ENCODE results near the gene DIP2B. TPM values are rescaled to one million over a fixed set of nuclear protein-coding genes. Genes with fewer than 3 reads are reported as not detected.
"Not testable (repeated sequence)": the region's sequence is repeated elsewhere in the genome, so short reads cannot be mapped to it uniquely, and the experiment has no call there.

Gene DIP2B
- total RNA-seq, 1 donor from 2014 or later = 37.1 TPM

DNA sequence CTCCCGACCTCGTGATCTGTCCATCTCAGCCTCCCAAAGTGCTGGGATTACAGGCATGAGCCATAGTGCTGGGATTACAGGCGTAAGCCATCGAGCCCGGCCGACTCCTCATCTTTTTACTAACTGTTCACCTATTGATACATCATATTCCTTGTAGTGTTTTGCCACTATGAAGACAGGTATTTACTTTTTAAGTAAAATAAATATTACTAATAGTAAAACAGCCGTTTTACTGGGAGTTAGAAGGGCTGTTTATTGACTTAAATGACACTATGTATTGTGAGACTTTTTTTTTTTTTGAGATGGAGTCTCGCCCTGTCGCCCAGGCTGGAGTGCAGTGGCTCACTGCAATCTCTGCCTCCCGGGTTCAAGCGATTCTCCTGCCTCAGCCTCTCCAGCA lies 51.5 kb downstream of the DIP2B start:
- Histone ChIP-seq H3K79me2 (ENCODE audit: low read depth) (peaks cover 56% of the 10 kb centered on the region), H3K4me2 (no peak overlapping the region), H3K9ac (no peak overlapping the region), H3K27me3 (no peaks in the 10 kb centered on the region), H3K36me3 (no peaks in the 10 kb centered on the region), H3K4me3 (no peak overlapping the region), H3K4me1 (no peaks in the 10 kb centered on the region), H3F3A (ENCODE audit: low read depth) (no peaks in the 10 kb centered on the region), H2AFZ (replicated peaks) (no peak overlapping the region), H3K27ac (no peak overlapping the region), H3K9me3 (ENCODE audit: low read depth) (no peaks in the 10 kb centered on the region), H4K20me1 (ENCODE audit: low read depth) (no peaks in the 10 kb centered on the region)
- Mint-ChIP-seq H3K27me3 (ENCODE audit: insufficient read depth, low read depth) (no peaks in the 10 kb centered on the region), H3K9me3 (peaks cover 4% of the 10 kb centered on the region), H3K36me3 (peaks cover 9% of the 10 kb centered on the region), H3K4me1 (no peaks in the 10 kb centered on the region), H3K4me3 (no peak overlapping the region), H3K27ac (no peak overlapping the region)
- TF ChIP-seq EZH2phosphoT487 (IDR thresholded peaks at IDR 0.05) = no peak
- TF ChIP-seq EZH2 (IDR thresholded peaks at IDR 0.05) = no peak
- TF ChIP-seq, protein P1, sequence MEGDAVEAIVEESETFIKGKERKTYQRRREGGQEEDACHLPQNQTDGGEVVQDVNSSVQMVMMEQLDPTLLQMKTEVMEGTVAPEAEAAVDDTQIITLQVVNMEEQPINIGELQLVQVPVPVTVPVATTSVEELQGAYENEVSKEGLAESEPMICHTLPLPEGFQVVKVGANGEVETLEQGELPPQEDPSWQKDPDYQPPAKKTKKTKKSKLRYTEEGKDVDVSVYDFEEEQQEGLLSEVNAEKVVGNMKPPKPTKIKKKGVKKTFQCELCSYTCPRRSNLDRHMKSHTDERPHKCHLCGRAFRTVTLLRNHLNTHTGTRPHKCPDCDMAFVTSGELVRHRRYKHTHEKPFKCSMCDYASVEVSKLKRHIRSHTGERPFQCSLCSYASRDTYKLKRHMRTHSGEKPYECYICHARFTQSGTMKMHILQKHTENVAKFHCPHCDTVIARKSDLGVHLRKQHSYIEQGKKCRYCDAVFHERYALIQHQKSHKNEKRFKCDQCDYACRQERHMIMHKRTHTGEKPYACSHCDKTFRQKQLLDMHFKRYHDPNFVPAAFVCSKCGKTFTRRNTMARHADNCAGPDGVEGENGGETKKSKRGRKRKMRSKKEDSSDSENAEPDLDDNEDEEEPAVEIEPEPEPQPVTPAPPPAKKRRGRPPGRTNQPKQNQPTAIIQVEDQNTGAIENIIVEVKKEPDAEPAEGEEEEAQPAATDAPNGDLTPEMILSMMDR (IDR thresholded peaks at IDR 0.05) = no peak
- DNase-seq (ENCODE audit: low spot score) = no peak

DNA sequence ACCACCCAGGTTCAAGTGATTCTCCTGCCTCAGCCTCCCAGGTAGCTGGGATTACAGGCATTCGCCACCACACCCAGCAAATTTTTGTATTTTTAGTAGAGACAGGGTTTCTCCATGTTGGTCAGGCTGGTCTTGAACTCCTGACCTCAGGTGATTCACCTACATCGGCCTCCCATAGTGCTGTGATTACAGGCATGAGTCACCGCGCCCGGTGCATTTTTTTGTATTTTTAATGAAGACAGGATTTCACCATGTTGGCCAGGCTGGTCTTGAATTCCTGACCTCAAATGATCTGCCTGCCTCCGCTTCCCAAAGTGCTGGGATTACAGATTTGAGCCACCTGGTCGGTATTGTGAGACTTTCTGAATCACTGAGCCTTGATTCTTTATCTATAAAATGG lies 52.0 kb downstream of the DIP2B start:
- not testable (repeated sequence) for H3K4me3 ChIP-seq; H3K9ac ChIP-seq; H3K9me3 Mint-ChIP-seq; DNase-seq (ENCODE audit: low spot score); H3K36me3 Mint-ChIP-seq; H3K27ac ChIP-seq; H3K27ac Mint-ChIP-seq; H3K4me2 ChIP-seq; H2AFZ ChIP-seq (replicated peaks); H3K9me3 ChIP-seq (ENCODE audit: low read depth); H3K27me3 Mint-ChIP-seq (ENCODE audit: insufficient read depth, low read depth); H3K4me3 Mint-ChIP-seq; H3F3A ChIP-seq (ENCODE audit: low read depth); H3K36me3 ChIP-seq; H3K27me3 ChIP-seq; H3K4me1 Mint-ChIP-seq; H3K4me1 ChIP-seq; H4K20me1 ChIP-seq (ENCODE audit: low read depth)
- peaks cover 55% of the 10 kb centered on the region for H3K79me2 ChIP-seq (ENCODE audit: low read depth)

DNA sequence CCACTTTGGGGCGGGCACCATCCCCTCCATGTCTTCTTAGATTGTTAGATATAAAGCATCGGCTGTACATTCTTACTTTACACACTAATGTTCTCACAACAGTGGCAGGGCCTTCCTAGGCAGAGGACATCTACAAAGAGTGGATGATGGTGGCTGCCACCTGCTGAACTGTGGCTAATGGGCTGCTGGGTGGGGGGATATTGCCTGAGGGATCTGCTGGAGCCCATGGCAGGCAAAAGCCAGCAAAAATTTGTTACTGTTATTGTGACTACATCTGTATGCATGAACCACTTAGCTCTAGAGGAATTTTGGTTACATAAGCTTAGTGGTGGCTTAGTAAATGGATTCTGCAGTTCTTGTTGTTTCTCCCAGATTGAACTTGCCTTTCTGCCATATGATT lies 52.6 kb downstream of the DIP2B start:
- Histone ChIP-seq H3K4me3 (no peak overlapping the region), H3K27ac (no peak overlapping the region), H3K9me3 (ENCODE audit: low read depth) (no peaks in the 10 kb centered on the region), H3K36me3 (no peaks in the 10 kb centered on the region), H2AFZ (replicated peaks) (no peak overlapping the region), H3K27me3 (no peaks in the 10 kb centered on the region), H4K20me1 (ENCODE audit: low read depth) (peaks cover 10% of the 10 kb centered on the region), H3K4me1 (no peaks in the 10 kb centered on the region), H3K4me2 (no peak overlapping the region), H3K9ac (no peak overlapping the region), H3K79me2 (ENCODE audit: low read depth) (peaks cover 57% of the 10 kb centered on the region), H3F3A (ENCODE audit: low read depth) (no peaks in the 10 kb centered on the region)
- Mint-ChIP-seq H3K27ac (no peak overlapping the region), H3K27me3 (ENCODE audit: insufficient read depth, low read depth) (no peaks in the 10 kb centered on the region), H3K4me3 (no peak overlapping the region), H3K9me3 (peaks cover 2% of the 10 kb centered on the region), H3K36me3 (peaks cover 7% of the 10 kb centered on the region), H3K4me1 (no peaks in the 10 kb centered on the region)
- TF ChIP-seq EZH2phosphoT487 (IDR thresholded peaks at IDR 0.05) (no peak), EZH2 (IDR thresholded peaks at IDR 0.05) (no peak)
- TF ChIP-seq, protein P1 (IDR thresholded peaks at IDR 0.05) = no peak
- no peak for DNase-seq (ENCODE audit: low spot score)

DNA sequence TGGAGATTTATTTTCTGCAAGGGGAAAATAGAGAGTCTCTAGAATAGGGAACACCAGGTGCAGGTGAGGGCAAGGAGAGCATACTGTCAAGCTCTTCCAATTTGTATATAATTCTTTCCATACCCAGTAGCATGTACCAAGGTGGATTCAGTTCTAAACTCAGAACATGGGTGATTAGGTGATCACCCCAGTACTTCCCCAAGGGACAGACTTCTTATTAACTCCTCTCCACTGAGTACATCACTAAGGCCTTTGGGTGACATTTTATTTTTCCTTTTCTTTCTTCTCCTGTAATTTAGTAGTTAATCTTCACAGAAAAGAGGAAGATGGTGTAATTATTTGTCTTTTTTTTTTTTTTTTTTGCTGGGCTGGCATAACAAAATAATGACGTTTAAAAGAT lies 54.2 kb downstream of the DIP2B start:
- H3K4me1 Mint-ChIP-seq = no peaks in the 10 kb centered on the region
- Histone ChIP-seq H2AFZ (replicated peaks) (no peak overlapping the region), H3K79me2 (ENCODE audit: low read depth) (peaks cover 45% of the 10 kb centered on the region), H3F3A (ENCODE audit: low read depth) (no peaks in the 10 kb centered on the region), H3K27ac (no peak overlapping the region), H3K4me1 (no peaks in the 10 kb centered on the region), H3K9me3 (ENCODE audit: low read depth) (no peaks in the 10 kb centered on the region), H3K27me3 (no peaks in the 10 kb centered on the region), H3K36me3 (no peaks in the 10 kb centered on the region), H4K20me1 (ENCODE audit: low read depth) (peaks cover 16% of the 10 kb centered on the region), H3K9ac (no peak overlapping the region), H3K4me3 (no peak overlapping the region), H3K4me2 (no peak overlapping the region)
- no peak overlapping the region for H3K27ac Mint-ChIP-seq
- no peaks in the 10 kb centered on the region for H3K27me3 Mint-ChIP-seq (ENCODE audit: insufficient read depth, low read depth)
- no peak overlapping the region for H3K4me3 Mint-ChIP-seq
- no peaks in the 10 kb centered on the region for H3K9me3 Mint-ChIP-seq
- peaks cover 7% of the 10 kb centered on the region for H3K36me3 Mint-ChIP-seq
- DNase-seq (ENCODE audit: low spot score) = no peak
- no peak for TF ChIP-seq EZH2 (IDR thresholded peaks at IDR 0.05)
- TF ChIP-seq, protein P1 (IDR thresholded peaks at IDR 0.05) = no peak
- no peak for TF ChIP-seq EZH2phosphoT487 (IDR thresholded peaks at IDR 0.05)

Measured in neural progenitor cell (in vitro differentiated cells).